K562 (cell line): ENCODE results near the gene LIN28B. TPM values are rescaled to one million over a fixed set of nuclear protein-coding genes. Genes with fewer than 3 reads are reported as not detected.

ENCODE experiments used
- ETV1 ChIP-seq: fragments of 450-650 bp; conservative IDR thresholded peaks from 2 replicates; pipeline ENCODE4 v1.6.1; 2016; ENCODE audit warnings: missing genetic modification characterization, control low read depth, low read depth, missing compliant biosample characterization
- PURB ChIP-seq: sonication (generic); formaldehyde crosslinking; IDR thresholded peaks from 2 replicates; pipeline ENCODE4 v1.9.0; 2021; ENCODE audit warnings: low read depth, mild to moderate bottlenecking, missing genetic modification reagents
- SMARCA4 ChIP-seq: fragments of 450-650 bp; IDR thresholded peaks from 2 replicates; pipeline ENCODE4 v1.6.1; 2016
- TAL1 ChIP-seq: fragments of 450-650 bp; IDR thresholded peaks from 2 replicates; pipeline ENCODE4 v1.6.1; 2016; ENCODE audit warnings: mild to moderate bottlenecking
- ZSCAN32 ChIP-seq: fragments of 450-650 bp; formaldehyde crosslinking; IDR thresholded peaks from 2 replicates; pipeline ENCODE4 v1.4.0; 2020; ENCODE audit warnings: mild to moderate bottlenecking, moderate library complexity
- polyA plus RNA-seq, 8 experiments: library from polyadenylated mRNA; depleted of rRNA in 4 of 8; stranded (reverse) in 5 of 8; unstranded in 3 of 8; fragments of >200 nt; fragmentation: Nextera tagmentation in 2 of 8; fragmentation: Illumina TruSeq in 1 of 8; extraction: Ambion mirVana in 2 of 8; extraction: Trizol in 1 of 8; gene quantifications; 2 replicates each; pipeline versions ENCODE4 v1.2.1 to v1.2.3, GENCODE V29; 2011 to 2014; ENCODE audit warnings: inconsistent platforms in 1 of 8, missing spikeins in 1 of 8
- total RNA-seq, 7 experiments: library from RNA; depleted of rRNA in 6 of 7; stranded (reverse); fragments of >200 nt in 6 of 7; fragmentation: Illumina TruSeq in 2 of 7; extraction: Trizol in 2 of 7; gene quantifications; 2 replicates each; pipeline versions ENCODE4 v1.2.1 to v1.2.3, GENCODE V29; 2011 to 2021; ENCODE audit warnings: low replicate concordance in 1 of 7
- TF ChIP-seq, protein P1 (sequence below), 2 experiments: fragments of 450-650 bp in 1 of 2; sonication (generic) in 1 of 2; formaldehyde crosslinking in 1 of 2; IDR thresholded peaks; 2 replicates each; pipeline versions ENCODE4 v1.7.1 to v1.9.0; 2016 to 2022; ENCODE audit warnings: inconsistent platforms in 1 of 2, mild to moderate bottlenecking in 1 of 2, missing genetic modification reagents in 1 of 2
- TF ChIP-seq, protein P2 (sequence below): fragments of 250-450 bp; sonication (Bioruptor Pico); IDR thresholded peaks from 2 replicates; pipeline ENCODE4 v1.8.0; 2021; ENCODE audit warnings: borderline replicate concordance, mild to moderate bottlenecking, moderate library complexity; ENCODE audit not compliant: poor library complexity, severe bottlenecking
- TF ChIP-seq, protein P3 (sequence below), 2 experiments: fragments of 450-650 bp; IDR thresholded peaks; 2 replicates each; pipeline ENCODE4 v1.6.1; 2016
- TF ChIP-seq, protein P4 (sequence below): IDR thresholded peaks from 3 replicates; pipeline ENCODE4 v1.6.1; 2011; ENCODE audit warnings: borderline replicate concordance, mild to moderate bottlenecking, moderate library complexity; ENCODE audit not compliant: insufficient read length; ENCODE audit errors: extremely low read depth

Gene LIN28B
- total and polyA plus RNA-seq, 9 of the 15 experiments (the other 6 are each of a cell fraction or from before 2014, with no cell fraction given), result 20.9 to 77.3 (median 42.1) TPM

DNA sequence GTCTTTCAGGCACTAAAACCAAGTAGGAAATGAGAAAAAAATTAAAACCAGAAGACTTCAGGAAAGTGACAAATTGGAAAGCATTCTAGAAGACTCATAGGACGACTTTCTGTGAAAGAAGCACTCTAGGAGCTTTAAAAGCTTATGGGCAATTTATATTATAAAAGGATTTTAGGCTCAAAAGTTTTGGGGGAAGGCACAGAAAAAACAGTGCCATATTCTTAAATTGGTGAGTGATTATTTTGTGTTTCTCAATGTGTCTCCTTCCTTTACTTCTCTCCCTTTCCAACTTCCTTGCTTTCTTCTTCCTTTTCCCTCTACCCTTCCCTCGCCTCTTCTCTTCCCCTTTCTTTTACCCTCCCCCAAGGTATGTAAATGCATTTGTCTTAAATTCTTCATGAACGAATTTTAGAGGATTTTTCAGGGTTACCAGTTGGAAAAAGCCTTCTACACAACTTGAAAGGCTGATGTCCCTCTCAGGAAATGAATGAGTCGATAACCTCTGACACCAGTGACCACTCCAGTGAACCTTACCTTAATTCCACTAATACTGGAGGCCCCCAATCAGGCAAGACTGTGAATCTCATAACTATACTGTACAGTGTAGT is 2.6 kb upstream of the LIN28B start (continued):
- TF ChIP-seq, protein P1, sequence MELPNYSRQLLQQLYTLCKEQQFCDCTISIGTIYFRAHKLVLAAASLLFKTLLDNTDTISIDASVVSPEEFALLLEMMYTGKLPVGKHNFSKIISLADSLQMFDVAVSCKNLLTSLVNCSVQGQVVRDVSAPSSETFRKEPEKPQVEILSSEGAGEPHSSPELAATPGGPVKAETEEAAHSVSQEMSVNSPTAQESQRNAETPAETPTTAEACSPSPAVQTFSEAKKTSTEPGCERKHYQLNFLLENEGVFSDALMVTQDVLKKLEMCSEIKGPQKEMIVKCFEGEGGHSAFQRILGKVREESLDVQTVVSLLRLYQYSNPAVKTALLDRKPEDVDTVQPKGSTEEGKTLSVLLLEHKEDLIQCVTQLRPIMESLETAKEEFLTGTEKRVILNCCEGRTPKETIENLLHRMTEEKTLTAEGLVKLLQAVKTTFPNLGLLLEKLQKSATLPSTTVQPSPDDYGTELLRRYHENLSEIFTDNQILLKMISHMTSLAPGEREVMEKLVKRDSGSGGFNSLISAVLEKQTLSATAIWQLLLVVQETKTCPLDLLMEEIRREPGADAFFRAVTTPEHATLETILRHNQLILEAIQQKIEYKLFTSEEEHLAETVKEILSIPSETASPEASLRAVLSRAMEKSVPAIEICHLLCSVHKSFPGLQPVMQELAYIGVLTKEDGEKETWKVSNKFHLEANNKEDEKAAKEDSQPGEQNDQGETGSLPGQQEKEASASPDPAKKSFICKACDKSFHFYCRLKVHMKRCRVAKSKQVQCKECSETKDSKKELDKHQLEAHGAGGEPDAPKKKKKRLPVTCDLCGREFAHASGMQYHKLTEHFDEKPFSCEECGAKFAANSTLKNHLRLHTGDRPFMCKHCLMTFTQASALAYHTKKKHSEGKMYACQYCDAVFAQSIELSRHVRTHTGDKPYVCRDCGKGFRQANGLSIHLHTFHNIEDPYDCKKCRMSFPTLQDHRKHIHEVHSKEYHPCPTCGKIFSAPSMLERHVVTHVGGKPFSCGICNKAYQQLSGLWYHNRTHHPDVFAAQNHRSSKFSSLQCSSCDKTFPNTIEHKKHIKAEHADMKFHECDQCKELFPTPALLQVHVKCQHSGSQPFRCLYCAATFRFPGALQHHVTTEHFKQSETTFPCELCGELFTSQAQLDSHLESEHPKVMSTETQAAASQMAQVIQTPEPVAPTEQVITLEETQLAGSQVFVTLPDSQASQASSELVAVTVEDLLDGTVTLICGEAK (IDR thresholded peaks at IDR 0.05), result peak; percentile 66
- TF ChIP-seq, protein P1 (CRISPR knock-in tag; IDR thresholded peaks at IDR 0.05), result no peak
- TF ChIP-seq ETV1 (tag) (peak; percentile 73), TAL1 (0 out of 2 replicates have a peak, but pooled peaks have one; percentile 5), ZSCAN32 (CRISPR knock-in tag) (no peak), PURB (CRISPR knock-in tag) (no peak), SMARCA4 (peak; percentile 83)
- TF ChIP-seq, protein P2, sequence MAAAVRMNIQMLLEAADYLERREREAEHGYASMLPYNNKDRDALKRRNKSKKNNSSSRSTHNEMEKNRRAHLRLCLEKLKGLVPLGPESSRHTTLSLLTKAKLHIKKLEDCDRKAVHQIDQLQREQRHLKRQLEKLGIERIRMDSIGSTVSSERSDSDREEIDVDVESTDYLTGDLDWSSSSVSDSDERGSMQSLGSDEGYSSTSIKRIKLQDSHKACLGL (CRISPR knock-in tag), result no peak
- TF ChIP-seq, protein P3, sequence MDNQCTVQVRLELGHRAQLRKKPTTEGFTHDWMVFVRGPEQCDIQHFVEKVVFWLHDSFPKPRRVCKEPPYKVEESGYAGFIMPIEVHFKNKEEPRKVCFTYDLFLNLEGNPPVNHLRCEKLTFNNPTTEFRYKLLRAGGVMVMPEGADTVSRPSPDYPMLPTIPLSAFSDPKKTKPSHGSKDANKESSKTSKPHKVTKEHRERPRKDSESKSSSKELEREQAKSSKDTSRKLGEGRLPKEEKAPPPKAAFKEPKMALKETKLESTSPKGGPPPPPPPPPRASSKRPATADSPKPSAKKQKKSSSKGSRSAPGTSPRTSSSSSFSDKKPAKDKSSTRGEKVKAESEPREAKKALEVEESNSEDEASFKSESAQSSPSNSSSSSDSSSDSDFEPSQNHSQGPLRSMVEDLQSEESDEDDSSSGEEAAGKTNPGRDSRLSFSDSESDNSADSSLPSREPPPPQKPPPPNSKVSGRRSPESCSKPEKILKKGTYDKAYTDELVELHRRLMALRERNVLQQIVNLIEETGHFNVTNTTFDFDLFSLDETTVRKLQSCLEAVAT (IDR thresholded peaks at IDR 0.05), result peak; percentile 93 to 95
- TF ChIP-seq, protein P4, sequence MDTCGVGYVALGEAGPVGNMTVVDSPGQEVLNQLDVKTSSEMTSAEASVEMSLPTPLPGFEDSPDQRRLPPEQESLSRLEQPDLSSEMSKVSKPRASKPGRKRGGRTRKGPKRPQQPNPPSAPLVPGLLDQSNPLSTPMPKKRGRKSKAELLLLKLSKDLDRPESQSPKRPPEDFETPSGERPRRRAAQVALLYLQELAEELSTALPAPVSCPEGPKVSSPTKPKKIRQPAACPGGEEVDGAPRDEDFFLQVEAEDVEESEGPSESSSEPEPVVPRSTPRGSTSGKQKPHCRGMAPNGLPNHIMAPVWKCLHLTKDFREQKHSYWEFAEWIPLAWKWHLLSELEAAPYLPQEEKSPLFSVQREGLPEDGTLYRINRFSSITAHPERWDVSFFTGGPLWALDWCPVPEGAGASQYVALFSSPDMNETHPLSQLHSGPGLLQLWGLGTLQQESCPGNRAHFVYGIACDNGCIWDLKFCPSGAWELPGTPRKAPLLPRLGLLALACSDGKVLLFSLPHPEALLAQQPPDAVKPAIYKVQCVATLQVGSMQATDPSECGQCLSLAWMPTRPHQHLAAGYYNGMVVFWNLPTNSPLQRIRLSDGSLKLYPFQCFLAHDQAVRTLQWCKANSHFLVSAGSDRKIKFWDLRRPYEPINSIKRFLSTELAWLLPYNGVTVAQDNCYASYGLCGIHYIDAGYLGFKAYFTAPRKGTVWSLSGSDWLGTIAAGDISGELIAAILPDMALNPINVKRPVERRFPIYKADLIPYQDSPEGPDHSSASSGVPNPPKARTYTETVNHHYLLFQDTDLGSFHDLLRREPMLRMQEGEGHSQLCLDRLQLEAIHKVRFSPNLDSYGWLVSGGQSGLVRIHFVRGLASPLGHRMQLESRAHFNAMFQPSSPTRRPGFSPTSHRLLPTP, result no peak
